Measurements from ENCODE around the gene CTNNB1.

DNA sequence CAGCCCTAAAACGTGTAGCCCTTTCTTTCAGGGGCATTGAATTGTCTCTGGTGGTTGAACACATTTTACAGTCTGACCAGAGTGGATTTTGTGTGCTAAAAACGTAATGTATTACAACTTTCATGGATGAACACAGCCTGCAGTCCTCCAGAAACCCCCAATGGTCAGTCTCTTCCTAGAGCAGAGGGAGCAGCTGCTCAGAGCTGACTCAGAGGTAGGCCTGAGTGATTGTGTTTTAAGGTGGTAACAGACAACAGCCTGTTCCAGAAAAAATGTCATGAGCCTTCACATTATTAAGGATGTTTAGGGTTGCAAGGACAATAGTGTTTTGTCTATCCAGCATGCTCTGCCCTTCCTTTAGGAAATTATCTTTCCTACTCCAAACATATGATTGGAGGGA lies 34.5 kb upstream of the CTNNB1 start:
- no peak for TF ChIP-seq CTCF (IDR thresholded peaks at IDR 0.05)
- TF ChIP-seq EP300 (IDR thresholded peaks at IDR 0.05): no peak

Measured in ovary (tissue), 3 donors.